GM12892 (cell line): Measurements from ENCODE around the gene ATAD3B.
"Not testable (repeated sequence)": the region's sequence is repeated elsewhere in the genome, so short reads cannot be mapped to it uniquely, and the experiment has no call there.

ENCODE experiments used
- POLR2A ChIP-seq: IDR thresholded peaks from 2 replicates; pipeline ENCODE4 v1.6.1; 2011; ENCODE audit warnings: low read depth, low read length, control low read depth
- POLR2AphosphoS5 ChIP-seq: IDR thresholded peaks from 2 replicates; pipeline ENCODE4 v1.6.1; 2011; ENCODE audit warnings: low read depth, low read length, control low read depth

DNA sequence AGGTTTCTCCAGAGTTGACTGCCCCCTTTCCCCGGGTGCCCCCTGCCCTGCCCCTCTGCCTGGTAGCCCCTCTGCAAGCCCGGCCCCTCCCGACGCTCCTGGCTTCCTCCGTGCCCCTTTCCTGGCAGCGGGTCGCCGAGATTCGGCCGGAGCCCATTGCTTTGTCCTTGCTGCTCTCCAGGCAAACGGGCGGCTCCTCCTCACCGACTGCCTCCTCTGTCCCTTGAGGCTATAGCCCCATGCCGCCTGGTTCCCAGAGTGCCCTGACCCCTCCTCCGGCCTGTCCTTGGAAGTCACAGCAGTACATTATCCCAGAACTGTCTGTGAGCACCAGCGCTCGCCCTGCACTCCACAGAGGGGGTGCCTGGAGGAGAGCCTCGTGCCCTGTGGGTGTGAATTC, 42.1 kb downstream of the ATAD3B start:
- not testable (repeated sequence) for TF ChIP-seq POLR2A, POLR2AphosphoS5
